HCT116 (cell line): ENCODE measurements around the gene KRTAP20-2. TPM values are rescaled to one million over a fixed set of nuclear protein-coding genes. Genes with fewer than 3 reads are reported as not detected.

ENCODE experiments used
- ATAC-seq: fragments of 200-7000 bp; cut with Tn5 transposase; 2 replicates; pipeline ENCODE4 v1.9.1; 2020; ENCODE audit warnings: mild to moderate bottlenecking, moderate library complexity
- BruUV-seq: library from RNA; stranded (reverse); fragments of 400-500 nt; replicated peaks from 2 replicates; lab custom pipeline; 2021; lab: Mats Ljungman, UMichigan
- CTCF ChIA-PET: fragments of 300-600 bp; sonication (Branson Sonifier 250); formaldehyde crosslinking; loops from one replicate; lab custom pipeline; 2021; ENCODE audit warnings: antibody characterized with exemption; lab: Charles Lee
- POLR2A ChIA-PET: fragments of 300-600, 350-600 bp; sonication (Branson Sonifier 250); formaldehyde crosslinking; loops from one replicate; lab custom pipeline; 2021; ENCODE audit warnings: antibody characterized with exemption; lab: Charles Lee
- RAD21 ChIA-PET, 2 experiments: fragments of 300-600 bp; sonication (Branson Sonifier 250); formaldehyde crosslinking; loops; one replicate each; lab custom pipeline; 2023; ENCODE audit warnings: low total read pairs in 2 of 2; ENCODE audit not compliant: uncharacterized antibody in 2 of 2, unreplicated experiment in 2 of 2, low non-redundant PET in 1 of 2; lab: Charles Lee
- DNase-seq: peaks from one replicate; pipeline ENCODE4 v3.0.0-alpha.2; 2010; ENCODE audit warnings: low read depth, low spot score
- H2AFZ ChIP-seq: fragments of 200-600 bp; shearing (Covaris generic), sonication (generic); 2 replicates; pipeline ENCODE4 v1.6.1; 2017; ENCODE audit warnings: low read depth, mixed run types, mixed read lengths, antibody characterized with exemption, low read length; ENCODE audit not compliant: poor library complexity, severe bottlenecking
- H3K27ac ChIP-seq: 2 replicates; pipeline ENCODE4 v1.5.1; 2012; ENCODE audit warnings: low read depth, low read length
- H3K27me3 ChIP-seq: fragments of 200-600 bp; sonication (generic); 2 replicates; pipeline ENCODE4 v1.6.1; 2016; ENCODE audit warnings: mixed run types, low read length, mixed read lengths; ENCODE audit not compliant: insufficient read depth
- H3K36me3 ChIP-seq, 2 experiments: fragments of 200-500 bp in 1 of 2; fragments of 200-600 bp in 1 of 2; sonication (Bioruptor generic) in 1 of 2; sonication (generic) in 1 of 2; 2 replicates each; pipeline versions ENCODE4 v1.5.1 to v1.6.1; 2014 to 2016; ENCODE audit warnings: low read length in 2 of 2, inconsistent platforms in 1 of 2, mixed read lengths in 1 of 2, mixed run types in 1 of 2; ENCODE audit not compliant: insufficient read depth in 2 of 2, control insufficient read depth in 1 of 2
- H3K4me1 ChIP-seq, 2 experiments: fragments of 200-600 bp in 1 of 2; sonication (generic) in 1 of 2; 2 replicates each; pipeline versions ENCODE4 v1.5.1 to v1.6.1; 2012 to 2017; ENCODE audit warnings: low read length in 2 of 2, inconsistent platforms in 1 of 2, mild to moderate bottlenecking in 1 of 2, mixed read lengths in 1 of 2, mixed run types in 1 of 2, moderate library complexity in 1 of 2; ENCODE audit not compliant: insufficient read depth in 2 of 2, control insufficient read depth in 1 of 2
- H3K4me2 ChIP-seq: fragments of 200-600 bp; sonication (generic); 2 replicates; pipeline ENCODE4 v1.6.1; 2017; ENCODE audit warnings: mixed run types, low read length, mixed read lengths
- H3K4me3 ChIP-seq, 2 experiments: fragments of 200-600 bp in 1 of 2; sonication (generic) in 1 of 2; replicated peaks in 1 of 2; 2 replicates each; pipeline ENCODE4 v1.5.1; 2011 to 2016; ENCODE audit warnings: low read length in 2 of 2, control low read depth in 1 of 2, low read depth in 1 of 2, mild to moderate bottlenecking in 1 of 2, mixed read lengths in 1 of 2, mixed run types in 1 of 2
- H3K79me2 ChIP-seq: fragments of 200-600 bp; sonication (generic); 2 replicates; pipeline ENCODE4 v1.6.1; 2017; ENCODE audit warnings: mild to moderate bottlenecking, mixed run types, low read length, moderate library complexity, mixed read lengths; ENCODE audit not compliant: insufficient read depth
- H3K9ac ChIP-seq: fragments of 200-600 bp; sonication (generic); 2 replicates; pipeline ENCODE4 v1.6.1; 2016; ENCODE audit warnings: low read length, mixed read lengths
- H3K9me2 ChIP-seq: fragments of 200-600 bp; sonication (generic), shearing (Covaris generic); 2 replicates; pipeline ENCODE4 v1.6.1; 2017; ENCODE audit warnings: mixed run types, mild to moderate bottlenecking, moderate library complexity; ENCODE audit not compliant: insufficient read depth
- H3K9me3 ChIP-seq, 2 experiments: fragments of 200-500 bp in 1 of 2; fragments of 200-600 bp in 1 of 2; sonication (Bioruptor generic) in 1 of 2; sonication (generic) in 1 of 2; 2 replicates each; pipeline ENCODE4 v1.6.1; 2014 to 2017; ENCODE audit warnings: low read length in 2 of 2, mixed read lengths in 2 of 2, inconsistent platforms in 1 of 2, low read depth in 1 of 2, mild to moderate bottlenecking in 1 of 2, mixed run types in 1 of 2, moderate library complexity in 1 of 2; ENCODE audit not compliant: control insufficient read depth in 1 of 2, insufficient read depth in 1 of 2
- H4K20me1 ChIP-seq: fragments of 200-600 bp; sonication (generic), shearing (Covaris generic); 2 replicates; pipeline ENCODE4 v1.6.1; 2017; ENCODE audit warnings: mixed run types, mild to moderate bottlenecking, moderate library complexity; ENCODE audit not compliant: insufficient read depth
- ATF3 ChIP-seq: IDR thresholded peaks from 2 replicates; pipeline ENCODE4 v1.6.1; 2012
- ELF1 ChIP-seq: IDR thresholded peaks from 2 replicates; pipeline ENCODE4 v1.6.1; 2012; ENCODE audit warnings: low read depth, borderline replicate concordance
- EZH2phosphoT487 ChIP-seq: fragments of 200-600 bp; IDR thresholded peaks from 2 replicates; pipeline ENCODE4 v1.6.1; 2018; ENCODE audit warnings: antibody characterized with exemption, borderline replicate concordance
- POLR2AphosphoS5 ChIP-seq: IDR thresholded peaks from 2 replicates; pipeline ENCODE4 v1.6.1; 2011; ENCODE audit warnings: mild to moderate bottlenecking, low read depth, low read length, moderate library complexity
- REST ChIP-seq: IDR thresholded peaks from 2 replicates; pipeline ENCODE4 v1.6.1; 2012; ENCODE audit warnings: low read depth
- SP1 ChIP-seq: IDR thresholded peaks from 2 replicates; pipeline ENCODE4 v1.6.1; 2012; ENCODE audit warnings: low read depth
- SRF ChIP-seq: IDR thresholded peaks from 2 replicates; pipeline ENCODE4 v1.6.1; 2012; ENCODE audit warnings: low read depth
- YY1 ChIP-seq: IDR thresholded peaks from 2 replicates; pipeline ENCODE4 v1.6.1; 2011; ENCODE audit warnings: low read length, low read depth, moderate library complexity, mild to moderate bottlenecking; ENCODE audit not compliant: insufficient replicate concordance; ENCODE audit errors: extremely low read depth
- ZFX ChIP-seq: fragments of 450-650 bp; IDR thresholded peaks from 2 replicates; pipeline ENCODE4 v1.6.1; 2017
- intact Hi-C: fragments of 100-400 bp; cut with micrococcal nuclease; formaldehyde crosslinking; loops from 2 replicates; pipeline ENCODE4 v1.10.0; 2022
- total RNA-seq: library from RNA; stranded (reverse); gene quantifications from one replicate; pipeline ENCODE4 v1.2.1, GENCODE V29; 2021; ENCODE audit not compliant: unreplicated experiment
- TF ChIP-seq, protein P1 (sequence below): IDR thresholded peaks from 2 replicates; pipeline ENCODE4 v1.6.1; 2011; ENCODE audit warnings: mild to moderate bottlenecking, low read length, moderate library complexity; ENCODE audit not compliant: insufficient replicate concordance; ENCODE audit errors: extremely low read depth

The KRTAP20-2 gene
- total RNA-seq, 1 experiment from 2014 or later, result not detected

DNA sequence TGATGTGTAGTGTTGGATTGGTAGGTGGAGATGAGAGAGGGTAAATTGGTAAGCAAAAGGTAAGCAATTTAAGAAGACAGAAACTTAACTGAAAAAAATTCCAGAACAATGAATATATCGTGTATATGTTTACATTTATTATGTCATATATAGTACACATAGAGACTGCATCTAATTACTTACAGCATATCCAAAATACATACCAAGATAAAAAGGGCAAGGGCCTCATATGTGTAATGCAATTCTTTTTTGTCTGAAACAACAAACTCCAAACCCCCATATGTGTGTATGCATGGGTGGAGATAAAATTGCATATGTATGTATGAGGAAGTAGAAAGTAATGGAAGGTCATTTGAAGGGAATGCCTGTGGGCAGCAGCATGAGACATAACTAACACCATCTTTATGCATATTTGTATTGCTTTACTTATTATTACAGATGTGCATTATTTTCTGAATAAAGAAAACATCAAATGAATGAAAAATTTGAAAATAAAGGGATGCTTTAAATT is 12.0 kb downstream of the KRTAP20-2 start:
- ChIA-PET RAD21 (no interaction called here), CTCF (no interaction called here), POLR2A (no interaction called here)
- H3K27ac ChIP-seq, result no peak overlapping the region
- TF ChIP-seq ZFX (no peak), EZH2phosphoT487 (no peak), POLR2AphosphoS5 (no peak), REST (no peak), SRF (no peak)
- H3K36me3 ChIP-seq, result no peaks in the 10 kb centered on the region
- H2AFZ ChIP-seq, result no peak overlapping the region
- no peaks in the 10 kb centered on the region for H4K20me1 ChIP-seq
- H3K9me3 ChIP-seq, result peaks cover 9 to 18% of the 10 kb centered on the region in 2 experiments; a peak in 2 of 4 replicates
- no peak for ATAC-seq
- H3K4me3 ChIP-seq, result no peak overlapping the region
- no peaks in the 10 kb centered on the region for H3K79me2 ChIP-seq
- no peaks in the 10 kb centered on the region for H3K27me3 ChIP-seq
- H3K9me2 ChIP-seq, result no peaks in the 10 kb centered on the region
- no peak for DNase-seq
- no peak overlapping the region for H3K4me2 ChIP-seq
- BruUV-seq, result no TSS peak
- no peaks in the 10 kb centered on the region for H3K4me1 ChIP-seq
- H3K9ac ChIP-seq, result no peak overlapping the region
- intact Hi-C loops, result no loop called here

- no peak overlapping the region for H2AFZ ChIP-seq
- no peak overlapping the region for H3K27ac ChIP-seq
- peaks cover 17 to 18% of the 10 kb centered on the region in 2 experiments; a peak in 3 of 4 replicates for H3K9me3 ChIP-seq
- H3K79me2 ChIP-seq, result no peaks in the 10 kb centered on the region
- no peak overlapping the region for H3K4me2 ChIP-seq
- no TSS peak for BruUV-seq
- no peak overlapping the region for H3K9ac ChIP-seq
- no peaks in the 10 kb centered on the region for H3K9me2 ChIP-seq
- no peaks in the 10 kb centered on the region for H4K20me1 ChIP-seq
- DNase-seq (no peak), ATAC-seq (no peak)
- RAD21 ChIA-PET, result no interaction called here
- no peak overlapping the region for H3K4me3 ChIP-seq
- H3K27me3 ChIP-seq, result no peaks in the 10 kb centered on the region
- CTCF ChIA-PET, result no interaction called here
- H3K36me3 ChIP-seq, result no peaks in the 10 kb centered on the region
- POLR2A ChIA-PET, result no interaction called here
- intact Hi-C loops, result no loop called here
- H3K4me1 ChIP-seq, result no peaks in the 10 kb centered on the region
- TF ChIP-seq REST (no peak), YY1 (no peak), ZFX (no peak), SP1 (no peak), ATF3 (no peak), ELF1 (no peak)
- TF ChIP-seq, protein P1, sequence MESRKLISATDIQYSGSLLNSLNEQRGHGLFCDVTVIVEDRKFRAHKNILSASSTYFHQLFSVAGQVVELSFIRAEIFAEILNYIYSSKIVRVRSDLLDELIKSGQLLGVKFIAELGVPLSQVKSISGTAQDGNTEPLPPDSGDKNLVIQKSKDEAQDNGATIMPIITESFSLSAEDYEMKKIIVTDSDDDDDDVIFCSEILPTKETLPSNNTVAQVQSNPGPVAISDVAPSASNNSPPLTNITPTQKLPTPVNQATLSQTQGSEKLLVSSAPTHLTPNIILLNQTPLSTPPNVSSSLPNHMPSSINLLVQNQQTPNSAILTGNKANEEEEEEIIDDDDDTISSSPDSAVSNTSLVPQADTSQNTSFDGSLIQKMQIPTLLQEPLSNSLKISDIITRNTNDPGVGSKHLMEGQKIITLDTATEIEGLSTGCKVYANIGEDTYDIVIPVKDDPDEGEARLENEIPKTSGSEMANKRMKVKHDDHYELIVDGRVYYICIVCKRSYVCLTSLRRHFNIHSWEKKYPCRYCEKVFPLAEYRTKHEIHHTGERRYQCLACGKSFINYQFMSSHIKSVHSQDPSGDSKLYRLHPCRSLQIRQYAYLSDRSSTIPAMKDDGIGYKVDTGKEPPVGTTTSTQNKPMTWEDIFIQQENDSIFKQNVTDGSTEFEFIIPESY, result no peak
Observed at GRCh38 chr21:30652891-30653290, 17.9 kb downstream of the KRTAP20-2 start.
